Suppressor macrophage treated with lipopolysaccharide for 4 hours (primary cell): Measurements from ENCODE around the gene MINAR1.
"Not testable (repeated sequence)": the region's sequence is repeated elsewhere in the genome, so short reads cannot be mapped to it uniquely, and the experiment has no call there.

Experiments
- DNase-seq: peaks from one replicate; pipeline ENCODE4 v3.0.0-alpha.2; 2020

Gene MINAR1, protein sequence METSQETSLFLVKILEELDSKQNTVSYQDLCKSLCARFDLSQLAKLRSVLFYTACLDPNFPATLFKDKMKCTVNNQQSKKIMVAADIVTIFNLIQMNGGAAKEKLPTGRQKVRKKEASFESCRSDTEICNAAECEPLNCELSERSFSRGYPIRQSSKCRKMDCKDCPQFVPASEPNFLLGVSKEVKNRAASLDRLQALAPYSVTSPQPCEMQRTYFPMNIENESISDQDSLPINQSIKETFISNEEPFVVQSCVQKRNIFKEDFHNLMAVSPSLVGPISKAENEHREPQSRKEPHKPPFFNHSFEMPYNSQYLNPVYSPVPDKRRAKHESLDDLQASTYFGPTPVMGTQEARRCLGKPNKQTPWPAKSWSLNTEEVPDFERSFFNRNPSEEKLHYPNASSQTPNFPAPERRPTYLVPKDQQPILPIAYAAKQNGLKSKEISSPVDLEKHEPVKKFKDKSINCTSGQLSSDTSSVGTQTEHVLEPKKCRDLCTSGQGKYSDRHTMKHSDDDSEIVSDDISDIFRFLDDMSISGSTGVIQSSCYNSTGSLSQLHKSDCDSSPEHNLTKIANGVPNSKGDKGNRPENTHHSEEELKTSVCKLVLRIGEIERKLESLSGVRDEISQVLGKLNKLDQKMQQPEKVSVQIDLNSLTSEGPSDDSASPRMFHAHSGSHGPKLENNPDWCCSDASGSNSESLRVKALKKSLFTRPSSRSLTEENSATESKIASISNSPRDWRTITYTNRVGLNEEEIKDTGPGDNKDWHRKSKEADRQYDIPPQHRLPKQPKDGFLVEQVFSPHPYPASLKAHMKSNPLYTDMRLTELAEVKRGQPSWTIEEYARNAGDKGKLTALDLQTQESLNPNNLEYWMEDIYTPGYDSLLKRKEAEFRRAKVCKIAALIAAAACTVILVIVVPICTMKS

GRCh38 chr15:79431636-79432344, at the start of gene MINAR1:
Gene MINAR1, plus strand, starts transcription at chr15:79432336. Its CDS starts 23,812 bp downstream, at chr15:79456148.
- peak; percentile 15 for DNase-seq

- no peak for DNase-seq
These were observed 37.9 kb upstream of the MINAR1 start for GRCh38 chr15:79394231-79394630.

- no peak for DNase-seq
These were observed 35.3 kb upstream of the MINAR1 start for GRCh38 chr15:79396850-79397249.

GRCh38 chr15:79397269-79397910, 34.7 kb upstream of the MINAR1 start:
- DNase-seq = no peak

GRCh38 chr15:79399606-79400005, 32.5 kb upstream of the MINAR1 start:
- DNase-seq = no peak

- DNase-seq = no peak
These were observed 31.5 kb upstream of the MINAR1 start for GRCh38 chr15:79400650-79401049.

DNA sequence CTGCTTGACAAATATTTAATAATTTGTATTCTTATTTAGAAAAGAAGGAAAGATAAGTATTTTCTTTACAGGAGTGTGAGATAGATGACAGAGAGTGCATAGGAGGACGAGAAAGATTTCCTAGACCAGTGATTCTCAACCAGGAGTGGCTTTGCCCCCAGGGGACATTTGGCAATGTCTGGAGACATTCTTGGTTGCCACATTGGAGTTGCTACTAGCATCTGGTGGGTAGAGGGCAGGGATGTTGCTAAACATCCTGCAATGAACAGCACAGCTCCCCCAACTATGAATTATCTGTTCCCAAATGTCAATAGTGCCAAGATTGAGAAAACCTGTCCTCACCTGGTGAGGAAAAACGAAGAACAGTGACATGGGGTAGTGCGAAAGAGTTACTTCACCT, 30.8 kb upstream of the MINAR1 start:
- DNase-seq = no peak

- DNase-seq = no peak
These were observed 30.0 kb upstream of the MINAR1 start for GRCh38 chr15:79402136-79402535.

DNA sequence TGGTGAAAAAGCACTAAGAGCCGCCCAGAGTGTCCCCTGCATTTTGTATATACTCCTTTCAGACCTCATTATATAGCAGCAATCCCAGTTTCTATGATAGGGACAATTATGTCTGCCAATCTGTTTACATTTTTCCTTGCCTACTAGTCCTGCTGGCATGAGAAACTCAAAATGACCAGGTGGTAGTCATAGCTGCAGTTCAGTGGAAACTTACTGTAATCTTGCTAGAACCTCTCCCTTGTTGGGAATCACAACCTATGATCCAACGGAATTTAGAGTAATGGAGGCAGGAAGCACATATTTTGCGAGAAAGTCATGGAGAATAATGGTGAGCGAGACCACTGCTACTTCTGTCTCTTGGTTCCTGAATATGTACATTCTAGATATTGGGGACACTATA, 28.6 kb upstream of the MINAR1 start:
- no peak for DNase-seq

DNA sequence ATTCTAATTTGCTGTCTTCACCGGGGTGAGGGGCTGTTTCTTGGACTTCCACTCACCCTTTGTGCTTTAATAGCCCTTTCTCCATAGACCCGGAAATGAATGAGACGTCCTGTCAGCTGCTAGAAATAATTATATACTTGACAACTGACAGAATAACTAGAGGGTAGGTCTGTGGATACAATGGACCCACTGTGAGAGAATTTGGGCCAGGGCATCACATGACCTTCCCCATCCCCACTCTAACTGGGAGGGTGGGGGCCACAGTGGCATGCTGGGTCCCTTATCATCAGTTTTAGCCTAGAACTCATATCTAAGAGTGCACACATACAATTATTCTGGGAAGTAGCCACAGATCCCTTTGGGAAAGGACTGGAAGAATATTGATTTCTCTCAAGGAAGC, 25.9 kb upstream of the MINAR1 start:
- DNase-seq = no peak

GRCh38 chr15:79408041-79408440, 24.1 kb upstream of the MINAR1 start:
- DNase-seq = no peak

GRCh38 chr15:79410237-79410636, 21.9 kb upstream of the MINAR1 start:
- DNase-seq = no peak

GRCh38 chr15:79412010-79412409, 20.1 kb upstream of the MINAR1 start:
- no peak for DNase-seq

GRCh38 chr15:79412429-79412828, 19.7 kb upstream of the MINAR1 start:
- DNase-seq = no peak

- no peak for DNase-seq
These were observed 15.3 kb upstream of the MINAR1 start for GRCh38 chr15:79416876-79417275.

DNA sequence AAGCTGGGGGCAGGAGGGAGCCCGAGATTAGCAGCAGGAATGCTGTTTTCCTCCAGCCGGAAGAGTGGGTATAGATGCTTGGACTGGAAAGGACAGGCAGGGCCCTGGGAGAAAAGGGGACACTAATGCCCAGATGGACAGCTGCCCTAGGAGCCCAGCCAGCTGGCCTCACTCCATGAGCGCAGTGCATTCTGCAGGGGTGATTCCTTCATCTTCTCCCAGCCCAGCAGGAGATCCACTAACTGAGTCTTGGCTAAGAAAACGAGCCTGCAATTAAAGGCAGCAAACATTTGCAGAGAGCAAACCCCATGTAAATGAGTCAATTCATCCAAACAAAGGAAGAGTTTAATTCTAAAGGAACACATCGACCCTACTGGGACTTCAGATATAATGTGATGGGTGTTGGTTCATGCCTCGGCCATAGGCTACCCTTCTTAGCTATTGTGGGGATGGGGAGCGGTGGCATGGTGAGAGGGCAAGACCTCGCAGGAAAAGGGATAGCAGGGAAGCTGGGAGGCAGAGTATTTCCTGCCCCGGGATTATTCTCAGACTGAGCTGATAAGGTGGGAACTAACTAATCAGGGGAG, 13.3 kb upstream of the MINAR1 start:
- no peak for DNase-seq

DNA sequence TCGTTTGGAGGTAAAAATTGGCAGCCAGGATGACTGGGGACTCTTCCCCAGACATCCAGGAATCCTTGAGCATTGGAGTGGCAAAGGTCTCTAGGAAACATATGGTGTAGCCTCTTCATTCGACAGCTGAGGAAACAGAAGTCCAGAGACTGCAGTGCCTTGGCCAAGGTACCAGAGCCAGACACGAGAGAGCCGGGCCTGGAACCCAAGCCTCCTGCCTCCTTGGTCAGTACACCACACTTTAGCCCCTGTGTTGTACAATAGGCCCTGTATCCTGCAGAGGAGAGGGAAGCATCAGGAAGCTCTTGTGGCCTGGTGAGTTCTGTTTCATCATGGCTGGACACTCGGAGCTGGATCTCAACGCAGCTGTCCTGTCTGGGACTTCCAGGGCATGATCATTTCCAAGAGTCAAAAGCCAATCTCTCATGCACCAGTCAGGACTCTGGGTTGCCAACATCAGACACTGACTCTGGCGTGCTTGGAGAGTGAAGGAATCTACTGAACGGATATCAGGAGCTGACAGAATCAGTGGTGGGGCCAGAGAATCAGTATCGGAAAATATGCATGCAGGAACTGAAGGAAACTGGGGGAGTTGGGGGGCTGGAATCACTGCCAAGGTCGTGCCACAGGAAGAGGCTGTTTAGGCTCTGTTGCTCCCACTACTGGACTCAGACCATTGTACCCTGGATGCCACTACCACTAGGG, 6.4 kb upstream of the MINAR1 start:
- DNase-seq = no peak

GRCh38 chr15:79426899-79427298, 5.2 kb upstream of the MINAR1 start:
- not testable (repeated sequence) for DNase-seq

DNA sequence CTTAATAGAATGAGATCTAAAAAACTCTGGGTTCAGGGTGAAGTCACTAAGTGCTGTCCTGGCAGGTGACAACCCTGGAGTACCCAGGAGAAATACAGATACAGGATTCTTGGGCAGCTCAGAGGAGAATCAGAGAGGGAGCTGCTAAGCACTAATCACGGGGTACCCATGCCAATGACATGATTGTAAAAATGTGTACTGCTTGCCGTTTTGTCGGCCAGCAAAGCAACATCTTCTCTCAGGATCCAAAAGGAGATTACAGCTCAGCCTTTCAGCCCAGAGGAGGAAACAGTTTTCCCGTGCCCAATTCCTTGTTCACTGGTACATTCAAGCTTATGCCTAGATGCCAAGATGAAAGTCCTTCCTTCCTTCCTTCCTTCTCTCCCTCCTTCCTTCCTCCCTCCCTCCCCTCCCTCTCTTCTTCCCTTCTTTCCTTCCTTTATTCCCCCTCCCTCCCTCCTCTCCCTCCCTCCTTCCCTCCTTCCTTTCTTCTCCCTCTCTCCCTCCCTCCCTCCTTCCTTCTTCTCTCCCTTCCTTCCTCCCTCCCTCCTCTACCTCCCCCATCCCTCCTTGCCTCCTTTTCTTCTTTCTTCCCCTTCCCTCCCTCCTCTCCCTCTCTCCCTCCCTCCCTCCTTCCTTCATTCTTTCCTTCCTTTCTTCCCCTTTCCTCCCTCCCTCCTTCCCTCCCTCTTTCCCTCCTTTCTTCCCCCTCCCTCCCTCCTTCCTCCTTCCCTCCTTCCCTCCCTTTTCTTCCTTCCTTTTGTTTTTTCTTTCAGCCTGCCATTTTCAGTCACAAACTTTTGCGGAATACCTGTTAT, 4.1 kb upstream of the MINAR1 start:
- DNase-seq = no peak

- DNase-seq = no peak
These were observed 1.1 kb upstream of the MINAR1 start for GRCh38 chr15:79430901-79431635.
